Thyroid gland (tissue), 4 donors: ENCODE results near the gene SOAT2. TPM values are rescaled to one million over a fixed set of nuclear protein-coding genes. Genes with fewer than 3 reads are reported as not detected.

Experiments
- DNase-seq, 2 donors: peaks; one replicate each; pipeline ENCODE4 v3.0.0-alpha.2; 2019
- H3K27ac ChIP-seq, 3 donors: fragments of 200-600 bp; sonication (generic); 1 replicate in 2 of 3; 2 replicates in 1 of 3; pipeline ENCODE4 v1.5.1; 2016 to 2019; ENCODE audit warnings: mild to moderate bottlenecking in 1 of 3, moderate library complexity in 1 of 3
- H3K27me3 ChIP-seq: fragments of 200-600 bp; sonication (generic); one replicate; pipeline ENCODE4 v1.5.1; 2019
- H3K36me3 ChIP-seq, 2 donors: fragments of 200-600 bp; sonication (generic); one replicate each; pipeline ENCODE4 v1.5.1; 2016 to 2019
- H3K4me1 ChIP-seq, 2 donors: fragments of 200-600 bp; sonication (generic); one replicate each; pipeline ENCODE4 v1.5.1; 2017 to 2019
- H3K4me3 ChIP-seq, 3 donors: fragments of 200-600 bp; sonication (generic); replicated peaks in 1 of 3; 1 replicate in 2 of 3; 2 replicates in 1 of 3; pipeline ENCODE4 v1.5.1; 2016; ENCODE audit warnings: mild to moderate bottlenecking in 1 of 3
- H3K9me3 ChIP-seq: fragments of 200-600 bp; sonication (generic); one replicate; pipeline ENCODE4 v1.5.1; 2017
- POLR2A ChIP-seq, 2 donors: fragments of 450-650 bp; IDR thresholded peaks; one replicate each; pipeline ENCODE4 v1.6.1; 2017; ENCODE audit warnings: antibody characterized with exemption in 2 of 2, mild to moderate bottlenecking in 2 of 2, moderate library complexity in 1 of 2
- WGBS, 2 donors: methylation state at CpG; one replicate each; pipeline ENCODE4 v1.1.5; 2017; 5-methylcytosine and 5-hydroxymethylcytosine counted together
- intact Hi-C: fragments of 100-400 bp; cut with DNase I; formaldehyde crosslinking; loops from one replicate; pipeline ENCODE4 v1.15.1; 2023
- total RNA-seq, 4 donors: library from RNA; depleted of rRNA; stranded (reverse); fragments of >200 nt; gene quantifications; one replicate each; pipeline ENCODE4 v1.2.3, GENCODE V29; 2016
- TF ChIP-seq, protein P1 (sequence below), 6 experiments: fragments of 200-600 bp in 3 of 6; fragments of 450-650 bp in 3 of 6; sonication (generic) in 3 of 6; IDR thresholded peaks; one replicate each; pipeline ENCODE4 v1.5.1; 2016 to 2019; ENCODE audit warnings: antibody characterized with exemption in 6 of 6, mild to moderate bottlenecking in 2 of 6, inconsistent platforms in 1 of 6, moderate library complexity in 1 of 6

Gene SOAT2
- total RNA-seq, 4 donors from 2014 or later: 0.40 TPM; not detected in 3

DNA sequence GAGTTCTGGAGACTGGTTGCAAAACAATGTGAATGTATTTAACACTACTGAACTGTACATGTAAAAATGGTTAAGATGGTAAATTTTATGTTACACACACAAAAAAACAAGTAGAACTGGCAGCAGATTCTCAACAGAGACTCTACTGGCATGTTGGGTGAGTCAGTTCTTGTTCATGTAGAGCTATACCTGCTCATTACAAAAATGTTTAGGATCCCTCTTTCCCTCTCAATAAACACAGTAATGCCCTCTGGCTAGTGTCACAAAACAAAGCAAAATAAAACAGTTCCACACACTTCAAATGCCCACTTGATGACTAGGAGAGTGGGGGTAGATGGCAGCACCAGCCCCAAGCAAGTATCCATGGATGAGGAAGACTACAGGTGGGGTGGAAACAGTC is 63.6 kb downstream of the SOAT2 start:
- no peak for DNase-seq
- H3K27ac ChIP-seq: no peak overlapping the region
- no peak overlapping the region for H3K4me3 ChIP-seq
- no peak for TF ChIP-seq POLR2A (IDR thresholded peaks at IDR 0.05)
- TF ChIP-seq, protein P1, sequence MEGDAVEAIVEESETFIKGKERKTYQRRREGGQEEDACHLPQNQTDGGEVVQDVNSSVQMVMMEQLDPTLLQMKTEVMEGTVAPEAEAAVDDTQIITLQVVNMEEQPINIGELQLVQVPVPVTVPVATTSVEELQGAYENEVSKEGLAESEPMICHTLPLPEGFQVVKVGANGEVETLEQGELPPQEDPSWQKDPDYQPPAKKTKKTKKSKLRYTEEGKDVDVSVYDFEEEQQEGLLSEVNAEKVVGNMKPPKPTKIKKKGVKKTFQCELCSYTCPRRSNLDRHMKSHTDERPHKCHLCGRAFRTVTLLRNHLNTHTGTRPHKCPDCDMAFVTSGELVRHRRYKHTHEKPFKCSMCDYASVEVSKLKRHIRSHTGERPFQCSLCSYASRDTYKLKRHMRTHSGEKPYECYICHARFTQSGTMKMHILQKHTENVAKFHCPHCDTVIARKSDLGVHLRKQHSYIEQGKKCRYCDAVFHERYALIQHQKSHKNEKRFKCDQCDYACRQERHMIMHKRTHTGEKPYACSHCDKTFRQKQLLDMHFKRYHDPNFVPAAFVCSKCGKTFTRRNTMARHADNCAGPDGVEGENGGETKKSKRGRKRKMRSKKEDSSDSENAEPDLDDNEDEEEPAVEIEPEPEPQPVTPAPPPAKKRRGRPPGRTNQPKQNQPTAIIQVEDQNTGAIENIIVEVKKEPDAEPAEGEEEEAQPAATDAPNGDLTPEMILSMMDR (IDR thresholded peaks at IDR 0.05): no peak
- no peaks in the 10 kb centered on the region for H3K9me3 ChIP-seq
- H3K27me3 ChIP-seq: no peaks in the 10 kb centered on the region
- H3K4me1 ChIP-seq: no peaks in the 10 kb centered on the region
- intact Hi-C loops: no loop called here
- no peaks in the 10 kb centered on the region for H3K36me3 ChIP-seq

- no peaks in the 10 kb centered on the region for H3K27me3 ChIP-seq
- intact Hi-C loops: no loop called here
- whole genome bisulfite sequencing, 2 donors: 93 to 96% methylated on average over 7 of the region's 7 CpGs
- DNase-seq: no peak
- peaks cover 0 to 4% of the 10 kb centered on the region in 2 donors for H3K36me3 ChIP-seq
- no peak overlapping the region for H3K27ac ChIP-seq
- H3K4me1 ChIP-seq: no peaks in the 10 kb centered on the region
- TF ChIP-seq POLR2A (IDR thresholded peaks at IDR 0.05): no peak
- TF ChIP-seq, protein P1 (IDR thresholded peaks at IDR 0.05): no peak
- H3K4me3 ChIP-seq: no peak overlapping the region
- H3K9me3 ChIP-seq: no peaks in the 10 kb centered on the region
Measured at GRCh38 chr12:53169644-53170043, 66.4 kb downstream of the SOAT2 start.

- Histone ChIP-seq H3K4me1 (no peaks in the 10 kb centered on the region), H3K9me3 (no peaks in the 10 kb centered on the region)
- TF ChIP-seq POLR2A (IDR thresholded peaks at IDR 0.05): no peak
- TF ChIP-seq, protein P1 (IDR thresholded peaks at IDR 0.05): no peak
Measured at GRCh38 chr12:53170215-53170614, 66.9 kb downstream of the SOAT2 start.

DNA sequence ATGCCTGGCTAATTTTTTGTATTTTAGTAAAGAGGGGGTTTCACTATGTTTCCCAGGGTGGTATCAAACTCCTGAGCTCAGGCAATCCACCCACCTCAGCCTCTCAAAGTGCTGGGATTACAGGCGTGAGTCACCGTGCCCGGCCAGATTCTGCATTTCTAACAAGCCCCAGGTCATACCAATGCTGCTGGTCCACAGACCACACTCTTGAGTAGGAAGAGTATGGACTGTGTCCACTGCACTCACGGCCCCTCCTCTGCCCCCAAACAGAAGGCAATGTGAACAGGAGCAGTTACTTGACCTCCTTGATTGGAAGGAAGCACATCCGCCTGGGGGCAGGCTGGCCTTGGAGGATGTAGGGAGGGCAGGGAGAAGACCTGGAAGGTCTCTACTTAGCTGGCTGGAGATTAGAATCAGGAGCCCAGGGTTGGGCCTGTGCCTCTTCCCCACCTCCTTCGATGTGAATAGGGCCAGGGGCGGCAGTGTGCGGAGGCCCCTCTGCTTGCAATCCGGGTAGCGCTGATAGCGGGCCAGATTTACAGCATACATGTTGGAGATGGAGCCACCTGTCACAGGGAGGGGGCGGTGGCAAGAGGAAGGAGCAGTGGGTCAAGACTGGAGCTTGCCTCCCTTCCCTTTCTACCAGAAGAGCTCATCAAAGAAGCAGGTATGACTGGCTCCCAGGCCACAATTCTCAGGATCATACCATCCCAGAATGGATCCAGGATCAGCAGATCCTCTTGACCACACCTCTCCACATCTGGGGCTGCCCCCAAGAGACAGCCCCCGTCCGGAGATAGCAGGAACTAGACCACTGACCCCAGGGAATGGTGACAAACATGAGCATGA is 67.8 kb downstream of the SOAT2 start:
- Histone ChIP-seq H3K36me3 (peaks cover 0 to 4% of the 10 kb centered on the region in 2 donors), H3K27ac (no peak overlapping the region), H3K27me3 (no peaks in the 10 kb centered on the region), H3K4me3 (no peak overlapping the region), H3K4me1 (no peaks in the 10 kb centered on the region), H3K9me3 (no peaks in the 10 kb centered on the region)
- TF ChIP-seq POLR2A (IDR thresholded peaks at IDR 0.05): no peak
- TF ChIP-seq, protein P1 (IDR thresholded peaks at IDR 0.05): no peak
- WGBS, 2 donors: 88 to 90% methylated on average over 13 to 14 of the region's 14 CpGs
- intact Hi-C loops: no loop called here
- no peak for DNase-seq

More at GRCh38 chr12:53170215-53170614, 66.9 kb downstream of the SOAT2 start:
- no peak overlapping the region for H3K27ac ChIP-seq
- no peak overlapping the region for H3K4me3 ChIP-seq
- WGBS, 2 donors: 91 to 94% methylated on average over 7 to 8 of the region's 8 CpGs
- H3K36me3 ChIP-seq: peaks cover 0 to 4% of the 10 kb centered on the region in 2 donors
- intact Hi-C loops: no loop called here
- no peaks in the 10 kb centered on the region for H3K27me3 ChIP-seq
- DNase-seq: no peak

DNA sequence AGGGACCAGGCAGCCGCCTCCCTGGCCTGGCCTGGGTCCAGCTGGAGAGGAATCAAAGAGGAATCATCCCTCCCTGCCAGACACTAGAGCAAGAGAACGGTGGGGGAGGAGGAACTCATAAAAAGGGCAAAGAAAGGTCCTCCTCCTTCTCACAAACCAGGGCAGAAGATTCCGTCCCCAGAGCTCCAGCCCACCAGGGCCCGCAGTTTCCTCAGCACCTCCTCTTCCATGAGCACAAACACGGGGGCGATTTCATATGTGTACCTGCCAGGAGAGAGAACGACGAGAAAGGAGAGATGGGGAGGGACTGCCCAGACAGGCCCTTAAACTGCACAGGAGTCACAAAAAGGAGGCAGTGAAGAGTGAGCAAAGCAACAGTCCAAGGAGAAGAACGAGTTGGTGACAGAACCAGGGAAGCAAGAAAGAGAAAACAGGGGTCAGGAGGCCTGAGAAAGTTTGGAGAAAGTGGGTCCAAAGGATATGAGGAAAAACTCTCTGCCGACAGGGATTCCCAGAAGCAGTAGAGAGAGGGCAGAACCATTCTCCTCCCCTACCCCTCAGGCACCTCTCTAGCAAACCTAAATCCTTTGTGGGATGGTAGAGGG is 68.5 kb downstream of the SOAT2 start:
- WGBS, 2 donors: 52 to 54% methylated on average over 10 of the region's 10 CpGs
- Histone ChIP-seq H3K4me3 (no peak overlapping the region), H3K27ac (no peak overlapping the region), H3K27me3 (no peaks in the 10 kb centered on the region), H3K9me3 (no peaks in the 10 kb centered on the region), H3K4me1 (no peaks in the 10 kb centered on the region), H3K36me3 (peaks cover 0 to 4% of the 10 kb centered on the region in 2 donors)
- no peak for DNase-seq
- intact Hi-C loops: no loop called here
- TF ChIP-seq POLR2A (IDR thresholded peaks at IDR 0.05): no peak
- TF ChIP-seq, protein P1 (IDR thresholded peaks at IDR 0.05): no peak
